Sigmoid colon (tissue), 3 donors: ENCODE data around the gene HDGFL2.

Experiments used
- POLR2A ChIP-seq, 2 donors: fragments of 450-650 bp; IDR thresholded peaks; one replicate each; pipeline ENCODE4 v1.6.1; 2016; ENCODE audit warnings: antibody characterized with exemption in 2 of 2, mild to moderate bottlenecking in 2 of 2, moderate library complexity in 2 of 2
- TF ChIP-seq, protein P1 (sequence below), 4 experiments: fragments of 450-650 bp in 3 of 4; fragments of 200-600 bp in 1 of 4; IDR thresholded peaks; one replicate each; pipeline ENCODE4 v1.5.1; 2016 to 2019; ENCODE audit warnings: antibody characterized with exemption in 4 of 4, mild to moderate bottlenecking in 3 of 4, moderate library complexity in 2 of 4

DNA sequence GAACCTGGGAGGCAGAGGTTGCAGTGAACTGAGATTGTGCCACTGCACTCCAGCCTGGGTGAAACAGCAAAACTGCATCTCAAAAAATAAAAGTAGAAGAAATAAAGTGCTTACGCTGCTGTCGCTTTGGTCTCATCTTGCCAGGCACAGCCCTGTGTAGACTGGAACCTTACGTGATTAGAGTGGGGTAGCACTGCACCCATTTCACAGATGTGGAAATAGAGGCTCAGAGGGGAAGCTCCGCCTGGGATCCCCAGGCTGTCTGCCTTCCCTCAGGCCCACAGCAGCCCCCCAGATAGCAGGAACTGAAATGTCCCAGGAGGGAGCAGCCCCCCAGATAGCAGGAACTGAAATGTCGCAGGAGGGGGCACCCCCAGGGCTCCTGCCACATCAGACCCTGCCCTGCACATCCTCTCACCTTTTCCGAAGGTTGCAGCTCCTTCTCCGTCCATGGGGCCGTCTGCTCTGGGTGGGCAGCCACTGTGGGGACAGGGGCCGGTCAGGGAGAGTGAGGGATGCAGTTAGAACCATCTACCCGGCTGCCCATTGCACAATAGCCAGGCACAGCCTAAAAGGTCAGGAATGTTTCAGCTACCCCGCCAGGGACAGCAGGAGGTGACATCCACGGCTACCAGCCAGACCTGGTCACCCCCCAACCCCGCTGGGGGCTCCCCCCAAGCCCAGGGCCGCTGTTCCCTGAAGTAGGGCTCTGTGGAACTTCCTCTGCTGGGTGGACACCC, 44.3 kb downstream of the HDGFL2 start:
- TF ChIP-seq, protein P1, sequence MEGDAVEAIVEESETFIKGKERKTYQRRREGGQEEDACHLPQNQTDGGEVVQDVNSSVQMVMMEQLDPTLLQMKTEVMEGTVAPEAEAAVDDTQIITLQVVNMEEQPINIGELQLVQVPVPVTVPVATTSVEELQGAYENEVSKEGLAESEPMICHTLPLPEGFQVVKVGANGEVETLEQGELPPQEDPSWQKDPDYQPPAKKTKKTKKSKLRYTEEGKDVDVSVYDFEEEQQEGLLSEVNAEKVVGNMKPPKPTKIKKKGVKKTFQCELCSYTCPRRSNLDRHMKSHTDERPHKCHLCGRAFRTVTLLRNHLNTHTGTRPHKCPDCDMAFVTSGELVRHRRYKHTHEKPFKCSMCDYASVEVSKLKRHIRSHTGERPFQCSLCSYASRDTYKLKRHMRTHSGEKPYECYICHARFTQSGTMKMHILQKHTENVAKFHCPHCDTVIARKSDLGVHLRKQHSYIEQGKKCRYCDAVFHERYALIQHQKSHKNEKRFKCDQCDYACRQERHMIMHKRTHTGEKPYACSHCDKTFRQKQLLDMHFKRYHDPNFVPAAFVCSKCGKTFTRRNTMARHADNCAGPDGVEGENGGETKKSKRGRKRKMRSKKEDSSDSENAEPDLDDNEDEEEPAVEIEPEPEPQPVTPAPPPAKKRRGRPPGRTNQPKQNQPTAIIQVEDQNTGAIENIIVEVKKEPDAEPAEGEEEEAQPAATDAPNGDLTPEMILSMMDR (IDR thresholded peaks at IDR 0.05), result no peak
- no peak for TF ChIP-seq POLR2A (IDR thresholded peaks at IDR 0.05)
